ENCODE measurements around the gene ATP6V1B1. TPM values are rescaled to one million over a fixed set of nuclear protein-coding genes. Genes with fewer than 3 reads are reported as not detected.

Gene ATP6V1B1
- polyA plus RNA-seq, 3 donors = not detected

DNA sequence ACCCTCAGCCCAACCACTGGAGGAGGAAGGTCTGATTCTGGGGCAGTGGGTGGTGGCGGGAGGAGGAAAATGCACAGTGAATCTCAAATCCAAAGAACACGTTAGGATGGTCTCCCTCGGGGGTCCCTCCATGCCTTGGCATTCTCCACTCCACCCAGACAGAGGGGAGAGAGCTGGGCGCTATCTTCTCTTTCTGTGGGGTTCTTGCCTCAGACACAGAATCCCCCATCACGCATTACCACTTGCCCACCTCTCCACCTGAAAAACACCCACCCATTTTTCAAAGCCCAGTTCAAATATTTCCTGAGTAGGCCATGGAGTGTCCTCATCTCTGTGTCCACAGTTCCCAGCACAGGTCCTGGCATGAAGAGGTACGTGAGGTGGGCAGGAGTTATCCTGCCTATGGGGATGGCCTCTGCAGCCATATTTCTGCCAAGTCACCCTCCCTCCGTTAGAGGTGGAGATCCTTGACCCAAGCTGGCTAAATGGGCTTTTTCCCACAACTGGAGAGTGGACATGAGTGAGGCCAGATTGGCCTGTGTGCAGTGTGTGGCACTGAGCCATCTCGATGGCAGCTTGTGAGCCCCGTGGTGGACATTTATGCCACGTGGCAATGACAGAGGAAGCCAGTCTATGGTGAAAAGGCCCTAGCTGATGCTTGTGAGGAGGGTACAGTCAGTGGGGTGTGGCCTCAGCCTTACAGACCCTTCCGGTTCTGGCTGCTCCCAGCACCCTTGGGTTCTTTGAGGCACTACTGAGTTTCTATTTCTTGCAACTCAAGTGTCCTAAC is 68.5 kb downstream of the ATP6V1B1 start:
- Mint-ChIP-seq H3K9me3 (no peaks in the 10 kb centered on the region), H3K27me3 (ENCODE audit: low read depth in 3 of 3) (peaks cover 1 to 4% (median 2%) of the 10 kb centered on the region in 3 donors), H3K36me3 (no peaks in the 10 kb centered on the region), H3K4me1 (peaks cover 18% of the 10 kb centered on the region), H3K27ac (no peak overlapping the region), H3K4me3 (no peak overlapping the region)
- H2AFZ ChIP-seq (ENCODE audit: insufficient read depth, low read depth, low read length, poor library complexity, severe bottlenecking) = no peak overlapping the region
- H3K9me3 ChIP-seq (replicated peaks in 1 of 2; ENCODE audit: control insufficient read depth in 1 of 2, insufficient read depth in 1 of 2, low read length in 2 of 2) = no peaks in the 10 kb centered on the region
- 100% methylated on average over 3 of the region's 11 CpGs for WGBS (ENCODE audit: insufficient coverage)
- H3K9ac ChIP-seq (ENCODE audit: insufficient read depth, low read length, poor library complexity, severe bottlenecking) = no peak overlapping the region
- no peak overlapping the region for H3K4me3 ChIP-seq (replicated peaks in 1 of 3; ENCODE audit: low read depth in 2 of 3, low read length in 3 of 3)
- intact Hi-C loops (cut with micrococcal nuclease) = no loop called here
- no peaks in the 10 kb centered on the region for H4K20me1 ChIP-seq (ENCODE audit: insufficient read depth, low read length)
- no peaks in the 10 kb centered on the region for H3K79me2 ChIP-seq (ENCODE audit: insufficient read depth, low read length)
- peaks cover 14 to 18% of the 10 kb centered on the region in 2 donors for H3K4me1 ChIP-seq (ENCODE audit: control insufficient read depth in 1 of 2, insufficient read depth in 2 of 2, low read length in 2 of 2)
- H3K4me2 ChIP-seq (replicated peaks; ENCODE audit: extremely low read depth, low read length, poor library complexity, severe bottlenecking) = no peak overlapping the region
- no peak overlapping the region for H3K27ac ChIP-seq (ENCODE audit: low read depth in 1 of 2, low read length in 2 of 2)
- H3K27me3 ChIP-seq (ENCODE audit: control insufficient read depth in 2 of 2, insufficient read depth in 2 of 2, low read length in 2 of 2) = no peaks in the 10 kb centered on the region
- DNase-seq = no peak
- no peaks in the 10 kb centered on the region for H3K36me3 ChIP-seq (replicated peaks in 1 of 2; ENCODE audit: control insufficient read depth in 1 of 2, insufficient read depth in 2 of 2, low read length in 2 of 2)
- TF ChIP-seq, protein P1, sequence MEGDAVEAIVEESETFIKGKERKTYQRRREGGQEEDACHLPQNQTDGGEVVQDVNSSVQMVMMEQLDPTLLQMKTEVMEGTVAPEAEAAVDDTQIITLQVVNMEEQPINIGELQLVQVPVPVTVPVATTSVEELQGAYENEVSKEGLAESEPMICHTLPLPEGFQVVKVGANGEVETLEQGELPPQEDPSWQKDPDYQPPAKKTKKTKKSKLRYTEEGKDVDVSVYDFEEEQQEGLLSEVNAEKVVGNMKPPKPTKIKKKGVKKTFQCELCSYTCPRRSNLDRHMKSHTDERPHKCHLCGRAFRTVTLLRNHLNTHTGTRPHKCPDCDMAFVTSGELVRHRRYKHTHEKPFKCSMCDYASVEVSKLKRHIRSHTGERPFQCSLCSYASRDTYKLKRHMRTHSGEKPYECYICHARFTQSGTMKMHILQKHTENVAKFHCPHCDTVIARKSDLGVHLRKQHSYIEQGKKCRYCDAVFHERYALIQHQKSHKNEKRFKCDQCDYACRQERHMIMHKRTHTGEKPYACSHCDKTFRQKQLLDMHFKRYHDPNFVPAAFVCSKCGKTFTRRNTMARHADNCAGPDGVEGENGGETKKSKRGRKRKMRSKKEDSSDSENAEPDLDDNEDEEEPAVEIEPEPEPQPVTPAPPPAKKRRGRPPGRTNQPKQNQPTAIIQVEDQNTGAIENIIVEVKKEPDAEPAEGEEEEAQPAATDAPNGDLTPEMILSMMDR (IDR thresholded peaks at IDR 0.05) = no peak

DNA sequence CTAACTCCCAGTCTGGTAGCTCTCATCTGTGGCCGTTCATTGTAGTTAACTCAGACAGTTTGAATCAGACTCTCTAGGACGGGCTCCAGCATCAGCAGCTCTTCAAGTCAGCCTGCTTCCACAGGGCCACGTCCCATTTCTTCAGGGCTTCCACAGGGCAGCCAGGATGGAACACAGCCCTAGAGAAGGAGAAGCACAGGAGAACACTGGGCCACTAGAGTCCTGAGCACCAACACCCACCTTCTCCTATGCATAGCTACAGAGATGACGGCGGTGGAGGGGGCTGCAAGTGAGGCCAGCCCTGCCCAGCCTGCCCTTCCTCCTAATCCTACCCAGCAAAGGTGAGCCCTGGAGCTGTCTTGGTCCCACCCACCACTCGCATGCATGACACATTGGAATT is 69.2 kb downstream of the ATP6V1B1 start:
- intact Hi-C loops (cut with micrococcal nuclease) = no loop called here
- no peaks in the 10 kb centered on the region for H3K79me2 ChIP-seq (ENCODE audit: insufficient read depth, low read length)
- peaks cover 0 to 5% (median 2%) of the 10 kb centered on the region in 3 donors for H3K27me3 Mint-ChIP-seq (ENCODE audit: low read depth in 3 of 3)
- no peaks in the 10 kb centered on the region for H4K20me1 ChIP-seq (ENCODE audit: insufficient read depth, low read length)
- H3K4me3 Mint-ChIP-seq = no peak overlapping the region
- no peak overlapping the region for H3K4me2 ChIP-seq (replicated peaks; ENCODE audit: extremely low read depth, low read length, poor library complexity, severe bottlenecking)
- H3K27ac ChIP-seq (ENCODE audit: low read depth in 1 of 2, low read length in 2 of 2) = no peak overlapping the region
- H3K4me1 Mint-ChIP-seq = peaks cover 11% of the 10 kb centered on the region
- DNase-seq = no peak
- no peak overlapping the region for H3K27ac Mint-ChIP-seq
- H3K36me3 Mint-ChIP-seq = no peaks in the 10 kb centered on the region
- H3K36me3 ChIP-seq (replicated peaks in 1 of 2; ENCODE audit: control insufficient read depth in 1 of 2, insufficient read depth in 2 of 2, low read length in 2 of 2) = no peaks in the 10 kb centered on the region
- no peak overlapping the region for H3K4me3 ChIP-seq (replicated peaks in 1 of 3; ENCODE audit: low read depth in 2 of 3, low read length in 3 of 3)
- TF ChIP-seq, protein P1 (IDR thresholded peaks at IDR 0.05) = no peak
- peaks cover 0 to 2% (median 0%) of the 10 kb centered on the region in 7 donors for H3K9me3 Mint-ChIP-seq
- H3K9me3 ChIP-seq (replicated peaks in 1 of 2; ENCODE audit: control insufficient read depth in 1 of 2, insufficient read depth in 1 of 2, low read length in 2 of 2) = no peaks in the 10 kb centered on the region
- H3K9ac ChIP-seq (ENCODE audit: insufficient read depth, low read length, poor library complexity, severe bottlenecking) = no peak overlapping the region
- no peak overlapping the region for H2AFZ ChIP-seq (ENCODE audit: insufficient read depth, low read depth, low read length, poor library complexity, severe bottlenecking)
- H3K4me1 ChIP-seq (ENCODE audit: control insufficient read depth in 1 of 2, insufficient read depth in 2 of 2, low read length in 2 of 2) = peaks cover 8 to 12% of the 10 kb centered on the region in 2 donors
- 90% methylated on average over 3 of the region's 6 CpGs for WGBS (ENCODE audit: insufficient coverage)
- no peaks in the 10 kb centered on the region for H3K27me3 ChIP-seq (ENCODE audit: control insufficient read depth in 2 of 2, insufficient read depth in 2 of 2, low read length in 2 of 2)
